Mucosa of gallbladder (tissue), 1 donor: ENCODE measurements around the gene SPACA4. TPM values are rescaled to one million over a fixed set of nuclear protein-coding genes. Genes with fewer than 3 reads are reported as not detected.

Source experiments
- DNase-seq: peaks from one replicate; pipeline ENCODE4 v3.0.0-alpha.2; 2020; ENCODE audit warnings: low spot score
- total RNA-seq: library from RNA; stranded (reverse); gene quantifications from one replicate; pipeline ENCODE4 v1.2.1, GENCODE V29; 2021
- donor health status: DM: no; HTN: no; CAD: no.

SPACA4 gene
- total RNA-seq, 1 donor from 2014 or later, result not detected

GRCh38 chr19:48633148-48634035 lies 26.9 kb downstream of the SPACA4 start:
- DNase-seq, result no peak

GRCh38 chr19:48634036-48634342 lies 27.4 kb downstream of the SPACA4 start:
- DNase-seq, result no peak

DNA sequence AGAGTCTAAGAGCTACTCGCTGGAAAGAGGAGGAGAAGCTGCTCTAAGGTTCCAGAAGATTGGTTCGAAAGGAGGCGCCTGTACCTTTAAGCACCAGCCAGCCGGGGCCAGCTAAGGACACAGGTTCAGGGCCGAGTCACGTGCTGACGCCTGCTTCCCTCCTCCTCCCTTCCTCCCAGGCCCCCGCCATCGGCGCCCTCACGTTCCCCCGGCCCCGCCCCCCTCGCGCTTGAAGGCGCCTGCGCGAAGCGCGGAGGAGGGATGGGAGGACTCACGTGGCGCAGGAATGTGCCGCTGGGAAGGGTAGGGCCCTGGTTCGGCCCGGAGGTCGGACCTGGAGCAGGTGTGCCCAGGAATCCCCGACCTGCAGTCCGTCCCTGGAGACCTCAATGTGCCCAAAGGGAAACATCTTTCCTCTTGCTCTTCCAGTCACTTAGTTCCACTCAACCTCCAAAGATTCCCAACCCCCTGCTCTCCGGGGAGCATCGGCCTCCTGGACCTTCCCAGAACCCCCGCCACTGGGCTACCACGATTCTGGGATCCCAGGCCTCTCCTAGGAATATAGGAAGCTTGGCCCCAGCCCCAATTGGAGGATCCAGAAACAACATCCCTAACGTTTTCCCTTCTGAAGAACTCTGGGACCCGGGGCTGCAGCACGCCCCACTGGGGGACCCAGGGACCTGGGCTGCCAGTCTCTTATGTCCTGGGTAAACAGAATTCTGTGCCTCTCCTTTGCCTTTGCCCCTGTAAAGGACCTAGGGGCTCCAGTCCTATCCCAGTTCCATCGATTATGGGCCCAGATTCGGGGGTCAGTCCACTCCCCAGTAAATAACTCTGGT lies 28.1 kb downstream of the SPACA4 start:
- DNase-seq, result peak; percentile 97

DNA sequence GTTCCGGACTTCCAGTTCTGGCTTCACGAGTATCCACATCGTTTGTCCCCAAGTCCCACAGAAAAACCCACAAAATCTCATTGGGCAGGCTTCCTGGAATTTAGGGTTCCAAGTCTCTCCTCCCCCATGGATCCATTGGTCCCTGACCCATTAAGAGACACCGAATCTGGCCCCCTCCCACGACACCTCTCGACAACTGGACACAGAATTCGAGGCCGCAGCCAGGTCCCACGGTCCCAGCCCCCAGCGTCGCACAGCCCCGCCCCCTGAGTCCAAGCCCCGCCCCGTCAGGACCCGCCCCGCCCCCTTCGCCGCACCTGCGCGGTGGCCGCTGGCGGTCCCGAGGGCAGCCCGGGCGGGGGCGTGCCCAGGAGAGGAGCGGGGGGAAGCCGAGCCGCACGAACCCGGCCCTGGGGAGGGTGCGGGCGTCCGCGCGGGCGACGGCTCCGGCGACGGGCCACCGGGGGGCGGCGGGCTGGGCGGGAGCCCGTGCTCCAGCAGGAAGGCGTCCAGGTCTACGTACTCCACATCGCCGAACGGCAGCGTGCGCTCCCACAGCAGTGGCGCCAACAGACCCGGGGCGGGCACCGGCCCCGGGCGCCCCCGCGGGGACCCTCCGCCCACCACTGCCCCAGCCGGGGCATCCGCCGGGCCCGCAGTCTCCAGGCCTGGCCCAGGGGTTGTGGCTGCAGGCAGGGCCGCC lies 28.9 kb downstream of the SPACA4 start:
- DNase-seq, result peak; percentile 66

- no peak for DNase-seq
Measured at GRCh38 chr19:48635966-48636858, 29.7 kb downstream of the SPACA4 start.

DNA sequence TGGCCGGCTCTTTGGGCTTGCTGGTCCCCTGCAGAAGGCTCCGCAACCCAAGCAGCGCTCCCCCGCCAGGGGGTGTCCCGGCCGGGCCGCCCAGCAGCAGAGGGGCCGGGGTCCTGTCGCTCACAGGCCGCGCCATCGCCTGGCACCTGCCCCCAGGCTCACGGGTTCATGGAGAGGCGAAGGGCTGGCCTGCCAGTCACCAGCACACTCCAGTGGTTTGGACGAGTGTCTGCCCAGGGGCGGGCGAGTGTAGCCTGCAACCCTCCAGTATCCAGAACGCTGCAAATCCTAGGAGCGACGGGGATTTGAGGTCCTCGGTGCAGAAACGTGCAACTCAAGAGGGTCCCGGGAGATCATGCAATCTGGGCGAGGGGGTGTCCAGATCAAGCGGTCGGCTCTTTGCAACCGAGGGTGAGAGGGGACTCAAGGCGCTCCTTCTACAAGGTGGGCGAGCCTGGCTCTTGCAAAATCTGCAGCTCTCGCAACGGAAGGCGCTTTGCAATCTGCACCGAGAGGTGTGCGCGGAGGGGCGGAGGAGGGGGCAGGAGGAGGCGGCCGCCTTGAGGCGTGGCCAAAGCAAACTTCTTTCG lies 30.4 kb downstream of the SPACA4 start, which contains the start of gene DBP:
Gene DBP, minus strand, starts transcription at position 521 of the 590 bp plus-strand sequence. Its CDS starts 385 bp downstream, at position 136.
- DNase-seq, result no peak

GRCh38 chr19:48637449-48637947 lies 31.0 kb downstream of the SPACA4 start:
- peak; percentile 100 for DNase-seq

DNA sequence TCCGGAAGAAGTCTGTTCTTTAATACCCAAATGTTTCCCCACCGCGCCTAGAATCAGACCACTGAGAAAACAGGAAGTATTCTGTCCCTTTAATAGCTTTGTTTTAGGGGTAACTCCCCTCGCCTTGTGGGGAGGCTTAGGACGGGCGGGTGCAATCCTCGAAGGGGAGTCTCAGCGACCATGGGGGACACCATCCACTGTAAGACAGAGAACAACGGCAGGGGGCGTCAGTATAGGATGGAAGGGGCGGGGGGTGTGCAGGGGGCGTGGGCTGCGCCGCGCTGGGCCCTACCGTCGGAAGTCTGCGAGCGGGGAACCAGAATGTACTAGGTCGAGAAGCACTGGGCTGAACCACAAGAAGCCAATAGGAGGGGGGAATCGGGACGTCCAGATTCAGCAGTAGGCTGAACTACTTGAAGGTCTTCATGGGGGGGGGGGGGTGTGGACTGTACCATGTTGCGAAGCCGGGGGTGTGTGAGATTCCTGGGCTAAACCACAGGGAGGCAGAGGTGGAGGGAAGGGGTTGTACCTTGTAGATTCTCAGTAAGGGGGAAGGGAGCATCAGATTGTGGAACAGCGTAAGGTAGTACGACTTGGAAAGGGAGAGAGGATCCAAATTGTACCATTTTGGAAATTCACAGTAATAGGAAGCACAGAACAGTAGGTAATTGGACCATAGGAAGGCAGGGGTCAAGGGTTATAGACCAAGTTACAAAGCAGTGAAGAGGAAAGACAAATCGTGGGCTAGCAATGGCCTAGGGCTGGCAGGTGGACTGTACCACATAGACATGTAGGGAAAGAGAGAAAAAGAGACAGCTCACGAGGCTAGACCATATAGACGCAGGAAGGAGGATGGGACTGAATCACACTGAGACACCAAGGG lies 31.6 kb downstream of the SPACA4 start:
- peak; percentile 91 for DNase-seq

GRCh38 chr19:48638831-48639381 lies 32.4 kb downstream of the SPACA4 start:
- no peak for DNase-seq

GRCh38 chr19:48639483-48640375 lies 33.2 kb downstream of the SPACA4 start:
- DNase-seq, result no peak

DNA sequence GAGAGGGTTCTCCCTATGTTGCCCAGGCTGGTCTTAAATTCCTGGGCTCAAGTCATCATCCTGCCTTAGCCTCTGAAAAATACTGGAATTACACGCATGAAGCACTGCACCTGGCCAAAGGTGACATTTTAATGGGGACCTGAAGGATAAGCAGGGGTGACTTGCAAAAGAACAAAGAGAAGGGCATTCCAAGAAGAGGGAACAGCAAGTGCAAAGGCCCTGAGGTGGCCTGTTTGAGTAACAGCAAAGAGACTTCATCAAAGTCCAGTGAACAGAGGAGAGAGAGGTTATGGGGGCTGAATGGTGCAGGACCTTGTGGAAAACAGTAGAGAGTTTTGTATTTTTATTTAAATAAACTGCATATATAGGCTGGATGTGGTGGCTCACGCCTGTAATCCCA lies 35.3 kb downstream of the SPACA4 start:
- DNase-seq, result no peak

DNA sequence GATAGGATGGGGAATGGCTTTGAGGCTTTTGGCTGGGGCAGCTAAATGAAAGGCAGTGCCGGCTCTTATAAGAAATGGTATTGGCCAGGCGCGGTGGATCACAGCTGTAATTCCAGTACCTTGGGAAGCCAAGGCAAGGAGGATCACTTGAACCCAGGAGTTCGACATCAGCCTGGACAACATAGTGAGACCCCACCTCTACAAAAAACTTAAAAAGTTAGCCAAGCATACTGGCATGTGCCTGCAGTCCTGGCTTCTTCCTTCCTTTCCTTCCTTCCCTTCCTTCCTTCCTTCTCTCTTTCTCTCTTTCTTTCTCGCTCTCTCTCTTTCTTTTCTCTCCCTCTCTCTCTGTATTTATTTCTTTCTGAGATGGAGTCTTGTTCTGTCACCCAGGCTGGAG lies 36.3 kb downstream of the SPACA4 start:
- DNase-seq, result no peak

- DNase-seq, result no peak
Measured at GRCh38 chr19:48644355-48644754, 37.8 kb downstream of the SPACA4 start.

DNA sequence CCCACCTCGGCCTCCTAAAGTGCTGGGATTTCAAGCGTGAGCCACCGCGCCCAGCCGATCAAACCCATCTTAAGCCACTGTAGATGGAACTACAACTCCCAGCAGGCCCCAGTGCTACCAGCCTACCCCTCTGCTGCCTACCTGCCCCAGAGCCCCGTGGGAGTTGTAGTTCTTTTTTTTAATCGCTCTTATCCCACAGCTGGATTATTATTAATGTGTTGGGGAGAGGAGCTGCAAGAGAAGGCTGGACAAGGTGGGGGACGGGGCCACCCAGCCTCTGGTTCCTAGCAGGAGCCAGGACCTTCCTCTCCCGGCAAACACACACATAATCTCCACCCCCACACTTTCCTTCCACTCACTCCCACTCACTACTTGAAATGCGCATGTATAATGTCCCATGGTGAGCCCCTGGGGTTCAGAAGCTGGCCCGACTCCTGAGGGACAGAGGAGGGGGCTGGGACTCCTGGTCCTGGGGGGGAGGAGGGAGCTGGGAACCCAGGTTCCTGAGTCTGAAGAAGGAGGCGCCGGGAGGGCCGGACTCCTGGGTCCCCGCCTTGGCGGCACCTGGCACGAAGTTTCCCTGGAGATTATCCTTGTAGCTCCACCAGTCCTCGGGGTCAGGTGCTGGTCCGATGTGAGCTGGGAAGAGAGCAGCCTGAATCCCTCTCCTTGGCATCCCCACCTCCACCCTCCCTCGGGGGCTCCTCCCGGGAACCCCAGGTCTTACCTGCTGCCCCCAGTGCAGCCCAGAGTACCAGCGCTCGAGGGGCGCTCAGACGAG lies 38.5 kb downstream of the SPACA4 start:
- peak; percentile 84 for DNase-seq

DNA sequence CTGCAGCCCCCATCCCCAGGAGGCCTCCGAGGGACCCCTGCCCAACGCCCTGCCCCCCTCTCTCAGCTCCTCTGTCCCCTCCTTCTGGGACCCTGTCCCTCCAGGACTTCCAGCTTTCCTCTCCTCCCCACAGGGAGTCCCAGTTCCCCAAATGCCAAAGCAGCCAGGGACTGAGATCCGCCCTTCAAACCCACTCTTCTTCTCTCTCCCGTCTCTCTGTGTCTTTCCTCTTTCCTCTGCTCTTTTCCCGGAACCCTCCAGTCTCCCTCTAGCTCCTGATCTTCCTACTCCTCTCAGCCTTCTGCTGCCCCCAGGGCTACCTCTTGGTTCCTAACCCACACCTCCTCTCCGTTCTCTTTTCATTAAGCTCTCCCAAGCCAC lies 39.1 kb downstream of the SPACA4 start:
- DNase-seq, result no peak

DNA sequence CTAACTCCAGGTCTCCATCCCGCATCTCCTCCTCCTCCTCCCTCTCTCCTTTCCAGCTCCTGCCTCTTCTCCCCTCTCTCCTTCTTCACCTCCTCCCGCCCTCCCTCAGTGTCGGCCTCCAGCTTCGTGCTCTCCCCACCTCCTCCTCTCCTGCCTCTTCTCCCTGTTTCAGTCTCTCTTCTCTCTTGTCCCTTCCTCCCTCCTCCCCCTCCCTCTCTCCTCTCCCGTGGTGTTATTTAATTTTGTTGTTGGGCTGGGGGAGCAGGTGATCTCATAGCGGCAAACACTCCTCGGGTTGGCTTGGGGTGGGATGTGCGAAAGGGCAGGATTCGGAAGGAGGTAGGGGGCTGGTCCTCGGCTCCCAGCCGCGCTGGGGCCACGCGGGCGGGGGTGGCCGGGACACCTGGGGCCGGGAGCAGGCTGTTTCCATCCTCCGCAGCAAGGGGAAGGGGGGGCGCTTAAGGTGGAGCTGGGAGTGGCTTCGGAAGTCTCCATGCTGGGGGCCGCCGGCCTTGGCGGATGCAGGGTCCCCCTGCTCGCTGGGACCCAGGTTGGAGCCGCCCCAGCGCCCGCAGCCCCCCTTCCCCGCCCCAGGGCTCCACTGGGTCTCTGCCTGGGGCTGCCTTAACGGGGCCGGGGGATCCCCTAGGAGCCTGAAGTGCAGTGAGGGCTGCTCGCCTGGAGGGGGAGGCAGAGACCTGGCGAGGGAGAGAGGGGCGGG lies 39.6 kb downstream of the SPACA4 start, which contains the start of gene CA11:
Gene CA11, minus strand, starts transcription at position 187 of the 721 bp plus-strand sequence. CDS start 555 bp downstream, outside the sequence.
- peak; percentile 86 for DNase-seq
